ENCODE results near the gene CAMTA1. TPM values are rescaled to one million over a fixed set of nuclear protein-coding genes. Genes with fewer than 3 reads are reported as not detected.

The CAMTA1 gene
- total RNA-seq, 1 experiment from 2014 or later: 118 TPM

GRCh38 chr1:7386226-7387052 is 601.2 kb downstream of the CAMTA1 start:
- Histone ChIP-seq H3K27ac (ENCODE audit: low read length) (no peak overlapping the region), H2AFZ (ENCODE audit: low read length) (no peak overlapping the region), H3K4me3 (ENCODE audit: low read length) (no peak overlapping the region), H3K9ac (ENCODE audit: low read length) (no peak overlapping the region), H3K79me2 (ENCODE audit: low read length) (no peaks in the 10 kb centered on the region), H3K4me2 (ENCODE audit: low read depth, low read length, poor library complexity, severe bottlenecking) (no peak overlapping the region), H3K27me3 (ENCODE audit: low read length) (no peaks in the 10 kb centered on the region), H4K20me1 (ENCODE audit: insufficient read depth, low read depth, low read length) (0 out of 2 replicates have a peak, but pooled peaks cover 2% of the 10 kb centered on the region), H3K4me1 (ENCODE audit: low read length) (no peaks in the 10 kb centered on the region), H3K36me3 (ENCODE audit: insufficient read depth, low read length) (no peaks in the 10 kb centered on the region), H3K9me3 (ENCODE audit: low read length) (no peaks in the 10 kb centered on the region), H3K9me2 (replicated peaks; ENCODE audit: insufficient read depth, low read length) (no peaks in the 10 kb centered on the region)
- no peak for DNase-seq

- H3K27ac ChIP-seq (ENCODE audit: low read length): no peak overlapping the region
- H3K9me2 ChIP-seq (replicated peaks; ENCODE audit: insufficient read depth, low read length): no peaks in the 10 kb centered on the region
- DNase-seq: no peak
Measured at GRCh38 chr1:7387053-7387927, 602.0 kb downstream of the CAMTA1 start.

GRCh38 chr1:7388141-7388487 is 602.9 kb downstream of the CAMTA1 start:
- Histone ChIP-seq H2AFZ (ENCODE audit: low read length) (no peak overlapping the region), H3K4me2 (ENCODE audit: low read depth, low read length, poor library complexity, severe bottlenecking) (no peak overlapping the region)

More at GRCh38 chr1:7387053-7387927, 602.0 kb downstream of the CAMTA1 start:
- Histone ChIP-seq H3K27me3 (ENCODE audit: low read length) (no peaks in the 10 kb centered on the region), H3K9me3 (ENCODE audit: low read length) (no peaks in the 10 kb centered on the region), H3K9ac (ENCODE audit: low read length) (no peak overlapping the region), H3K36me3 (ENCODE audit: insufficient read depth, low read length) (no peaks in the 10 kb centered on the region), H3K4me3 (ENCODE audit: low read length) (no peak overlapping the region), H3K79me2 (ENCODE audit: low read length) (no peaks in the 10 kb centered on the region), H3K4me2 (ENCODE audit: low read depth, low read length, poor library complexity, severe bottlenecking) (no peak overlapping the region), H4K20me1 (ENCODE audit: insufficient read depth, low read depth, low read length) (0 out of 2 replicates have a peak, but pooled peaks cover 2% of the 10 kb centered on the region), H2AFZ (ENCODE audit: low read length) (no peak overlapping the region), H3K4me1 (ENCODE audit: low read length) (no peaks in the 10 kb centered on the region)

GRCh38 chr1:7388488-7389185 is 603.4 kb downstream of the CAMTA1 start:
- H3K4me2 ChIP-seq (ENCODE audit: low read depth, low read length, poor library complexity, severe bottlenecking): no peak overlapping the region
- H3K36me3 ChIP-seq (ENCODE audit: insufficient read depth, low read length): no peaks in the 10 kb centered on the region
- no peak overlapping the region for H3K27ac ChIP-seq (ENCODE audit: low read length)
- 0 out of 2 replicates have a peak, but pooled peaks cover 2% of the 10 kb centered on the region for H4K20me1 ChIP-seq (ENCODE audit: insufficient read depth, low read depth, low read length)
- no peaks in the 10 kb centered on the region for H3K79me2 ChIP-seq (ENCODE audit: low read length)
- no peaks in the 10 kb centered on the region for H3K4me1 ChIP-seq (ENCODE audit: low read length)
- DNase-seq: no peak
- no peaks in the 10 kb centered on the region for H3K9me2 ChIP-seq (replicated peaks; ENCODE audit: insufficient read depth, low read length)
- no peak overlapping the region for H3K4me3 ChIP-seq (ENCODE audit: low read length)
- H3K27me3 ChIP-seq (ENCODE audit: low read length): no peaks in the 10 kb centered on the region
- no peak overlapping the region for H3K9ac ChIP-seq (ENCODE audit: low read length)
- H2AFZ ChIP-seq (ENCODE audit: low read length): no peak overlapping the region
- no peaks in the 10 kb centered on the region for H3K9me3 ChIP-seq (ENCODE audit: low read length)

More at GRCh38 chr1:7388141-7388487, 602.9 kb downstream of the CAMTA1 start:
- Histone ChIP-seq H3K9me2 (replicated peaks; ENCODE audit: insufficient read depth, low read length) (no peaks in the 10 kb centered on the region), H3K79me2 (ENCODE audit: low read length) (no peaks in the 10 kb centered on the region), H3K27ac (ENCODE audit: low read length) (no peak overlapping the region), H4K20me1 (ENCODE audit: insufficient read depth, low read depth, low read length) (0 out of 2 replicates have a peak, but pooled peaks cover 2% of the 10 kb centered on the region), H3K27me3 (ENCODE audit: low read length) (no peaks in the 10 kb centered on the region), H3K9ac (ENCODE audit: low read length) (no peak overlapping the region), H3K36me3 (ENCODE audit: insufficient read depth, low read length) (no peaks in the 10 kb centered on the region), H3K4me3 (ENCODE audit: low read length) (no peak overlapping the region), H3K4me1 (ENCODE audit: low read length) (no peaks in the 10 kb centered on the region), H3K9me3 (ENCODE audit: low read length) (no peaks in the 10 kb centered on the region)
- no peak for DNase-seq

GRCh38 chr1:7389201-7389905 is 604.1 kb downstream of the CAMTA1 start:
- H3K9ac ChIP-seq (ENCODE audit: low read length): no peak overlapping the region
- 0 out of 2 replicates have a peak, but pooled peaks cover 2% of the 10 kb centered on the region for H4K20me1 ChIP-seq (ENCODE audit: insufficient read depth, low read depth, low read length)
- no peaks in the 10 kb centered on the region for H3K27me3 ChIP-seq (ENCODE audit: low read length)

GRCh38 chr1:7389906-7390603 is 604.8 kb downstream of the CAMTA1 start:
- no peak for DNase-seq
- Histone ChIP-seq H3K36me3 (ENCODE audit: insufficient read depth, low read length) (no peaks in the 10 kb centered on the region), H3K79me2 (ENCODE audit: low read length) (no peaks in the 10 kb centered on the region), H3K9me3 (ENCODE audit: low read length) (no peaks in the 10 kb centered on the region), H3K9ac (ENCODE audit: low read length) (no peak overlapping the region), H3K27me3 (ENCODE audit: low read length) (no peaks in the 10 kb centered on the region), H3K4me3 (ENCODE audit: low read length) (no peak overlapping the region), H3K27ac (ENCODE audit: low read length) (no peak overlapping the region), H4K20me1 (ENCODE audit: insufficient read depth, low read depth, low read length) (0 out of 2 replicates have a peak, but pooled peaks cover 2% of the 10 kb centered on the region), H2AFZ (ENCODE audit: low read length) (no peak overlapping the region), H3K4me1 (ENCODE audit: low read length) (no peaks in the 10 kb centered on the region), H3K9me2 (replicated peaks; ENCODE audit: insufficient read depth, low read length) (no peaks in the 10 kb centered on the region), H3K4me2 (ENCODE audit: low read depth, low read length, poor library complexity, severe bottlenecking) (no peak overlapping the region)

More at GRCh38 chr1:7389201-7389905, 604.1 kb downstream of the CAMTA1 start:
- no peaks in the 10 kb centered on the region for H3K36me3 ChIP-seq (ENCODE audit: insufficient read depth, low read length)
- H2AFZ ChIP-seq (ENCODE audit: low read length): no peak overlapping the region
- no peak overlapping the region for H3K4me2 ChIP-seq (ENCODE audit: low read depth, low read length, poor library complexity, severe bottlenecking)
- H3K4me3 ChIP-seq (ENCODE audit: low read length): no peak overlapping the region
- H3K27ac ChIP-seq (ENCODE audit: low read length): no peak overlapping the region
- H3K9me3 ChIP-seq (ENCODE audit: low read length): no peaks in the 10 kb centered on the region
- no peak for DNase-seq
- no peaks in the 10 kb centered on the region for H3K4me1 ChIP-seq (ENCODE audit: low read length)
- H3K9me2 ChIP-seq (replicated peaks; ENCODE audit: insufficient read depth, low read length): no peaks in the 10 kb centered on the region
- H3K79me2 ChIP-seq (ENCODE audit: low read length): no peaks in the 10 kb centered on the region

GRCh38 chr1:7390604-7391000 is 605.3 kb downstream of the CAMTA1 start:
- no peak overlapping the region for H3K4me3 ChIP-seq (ENCODE audit: low read length)
- no peak overlapping the region for H3K4me2 ChIP-seq (ENCODE audit: low read depth, low read length, poor library complexity, severe bottlenecking)
- H3K27ac ChIP-seq (ENCODE audit: low read length): no peak overlapping the region
- H3K79me2 ChIP-seq (ENCODE audit: low read length): no peaks in the 10 kb centered on the region
- no peaks in the 10 kb centered on the region for H3K9me2 ChIP-seq (replicated peaks; ENCODE audit: insufficient read depth, low read length)
- no peak overlapping the region for H3K9ac ChIP-seq (ENCODE audit: low read length)
- no peaks in the 10 kb centered on the region for H3K36me3 ChIP-seq (ENCODE audit: insufficient read depth, low read length)
- 0 out of 2 replicates have a peak, but pooled peaks cover 2% of the 10 kb centered on the region for H4K20me1 ChIP-seq (ENCODE audit: insufficient read depth, low read depth, low read length)
- no peaks in the 10 kb centered on the region for H3K9me3 ChIP-seq (ENCODE audit: low read length)
- no peak for DNase-seq
- no peaks in the 10 kb centered on the region for H3K4me1 ChIP-seq (ENCODE audit: low read length)
- H3K27me3 ChIP-seq (ENCODE audit: low read length): no peaks in the 10 kb centered on the region
- H2AFZ ChIP-seq (ENCODE audit: low read length): no peak overlapping the region
